ENCODE data around the gene CAMK1G.

CAMK1G gene

DNA sequence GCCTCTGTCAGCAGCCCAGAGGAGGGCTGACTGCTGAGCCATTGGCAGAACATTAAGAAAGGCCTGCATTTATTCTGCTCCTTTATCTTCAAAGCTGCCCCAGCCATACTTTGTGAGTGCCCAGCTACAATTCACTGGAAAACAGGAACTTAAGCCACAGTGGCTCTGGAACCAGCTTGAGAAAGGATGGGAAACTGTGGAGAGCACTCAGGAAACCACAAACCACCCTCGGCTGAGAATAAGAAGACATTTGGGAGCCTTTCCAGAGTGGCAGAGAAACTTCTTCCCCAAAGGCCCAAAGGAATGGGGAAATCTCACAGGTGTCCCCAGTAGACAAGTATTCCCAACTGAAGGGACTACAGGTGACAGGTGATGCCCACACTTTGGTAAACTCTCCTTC lies 66.9 kb downstream of the CAMK1G start:
- DNase-seq (ENCODE audit: low read depth) = peak; percentile 22
- H3K4me3 ChIP-seq (ENCODE audit: low read depth, low read length) = no peak overlapping the region
- in situ Hi-C loops (cut with HindIII; ENCODE audit: low sequenced_read_pairs) = no loop called here
- TF ChIP-seq, protein P1, sequence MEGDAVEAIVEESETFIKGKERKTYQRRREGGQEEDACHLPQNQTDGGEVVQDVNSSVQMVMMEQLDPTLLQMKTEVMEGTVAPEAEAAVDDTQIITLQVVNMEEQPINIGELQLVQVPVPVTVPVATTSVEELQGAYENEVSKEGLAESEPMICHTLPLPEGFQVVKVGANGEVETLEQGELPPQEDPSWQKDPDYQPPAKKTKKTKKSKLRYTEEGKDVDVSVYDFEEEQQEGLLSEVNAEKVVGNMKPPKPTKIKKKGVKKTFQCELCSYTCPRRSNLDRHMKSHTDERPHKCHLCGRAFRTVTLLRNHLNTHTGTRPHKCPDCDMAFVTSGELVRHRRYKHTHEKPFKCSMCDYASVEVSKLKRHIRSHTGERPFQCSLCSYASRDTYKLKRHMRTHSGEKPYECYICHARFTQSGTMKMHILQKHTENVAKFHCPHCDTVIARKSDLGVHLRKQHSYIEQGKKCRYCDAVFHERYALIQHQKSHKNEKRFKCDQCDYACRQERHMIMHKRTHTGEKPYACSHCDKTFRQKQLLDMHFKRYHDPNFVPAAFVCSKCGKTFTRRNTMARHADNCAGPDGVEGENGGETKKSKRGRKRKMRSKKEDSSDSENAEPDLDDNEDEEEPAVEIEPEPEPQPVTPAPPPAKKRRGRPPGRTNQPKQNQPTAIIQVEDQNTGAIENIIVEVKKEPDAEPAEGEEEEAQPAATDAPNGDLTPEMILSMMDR (IDR thresholded peaks at IDR 0.05; ENCODE audit: low read depth, low read length, missing control alignments) = no peak

DNA sequence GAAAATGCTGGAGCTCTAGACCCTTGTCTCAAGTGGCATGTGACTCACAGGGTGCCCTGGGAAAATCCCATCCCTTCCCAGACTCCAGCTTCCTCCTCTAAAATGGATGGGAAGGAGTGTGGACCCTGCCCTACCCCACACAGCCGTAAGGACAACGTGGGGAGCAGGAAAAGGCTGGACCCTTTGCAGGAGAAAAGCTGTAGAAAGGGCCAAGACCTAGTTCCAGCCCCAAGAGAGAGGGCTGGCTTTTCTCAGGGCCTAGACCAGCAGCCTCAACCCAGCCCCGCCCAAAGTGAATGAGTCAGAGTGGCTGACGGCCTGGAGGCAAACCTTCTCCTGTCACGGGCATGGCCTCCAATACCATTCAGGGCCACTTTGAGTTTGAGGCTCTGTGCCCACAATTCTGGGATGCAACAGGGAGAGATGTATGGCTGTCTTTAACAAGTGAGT lies 67.6 kb downstream of the CAMK1G start:
- H3K4me3 ChIP-seq (ENCODE audit: low read depth, low read length) = no peak overlapping the region
- no peak for DNase-seq (ENCODE audit: low read depth)
- TF ChIP-seq, protein P1 (IDR thresholded peaks at IDR 0.05; ENCODE audit: low read depth, low read length, missing control alignments) = no peak
- in situ Hi-C loops (cut with HindIII; ENCODE audit: low sequenced_read_pairs) = no loop called here

DNA sequence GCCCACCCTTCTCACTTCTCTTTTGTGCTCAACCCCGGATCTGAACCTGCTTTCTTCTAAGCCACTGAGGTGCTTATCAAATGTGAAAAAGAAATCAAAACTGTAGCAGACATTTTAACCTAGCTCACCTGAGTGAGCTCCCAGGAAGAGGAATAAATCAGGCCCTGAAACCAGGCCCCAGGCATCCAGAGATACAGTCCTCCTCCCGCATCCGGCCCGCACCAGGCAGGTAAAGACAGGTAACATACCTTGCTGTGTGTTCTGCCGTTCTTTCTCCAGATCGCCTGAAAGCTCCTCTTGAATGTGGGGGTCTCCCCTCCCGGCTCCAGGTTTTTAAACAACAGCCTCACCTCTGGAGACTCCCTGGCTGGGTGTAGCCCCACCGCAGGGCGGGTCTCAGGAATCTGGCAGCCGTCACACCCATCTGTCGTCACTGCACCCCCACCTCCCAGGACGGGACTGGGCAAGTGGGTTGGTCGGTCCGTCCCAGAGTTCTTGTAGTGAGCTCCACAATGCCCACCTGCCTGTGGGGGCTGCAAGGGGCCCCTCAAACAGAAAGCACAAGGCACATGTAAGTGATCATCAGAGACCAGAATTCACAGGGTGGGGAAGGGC lies 68.7 kb downstream of the CAMK1G start, which contains the start of gene LAMB3:
Gene LAMB3, minus strand, starts transcription at position 305 of the 615 bp plus-strand sequence. CDS start 1,481 bp downstream, outside the sequence.
- in situ Hi-C loops (cut with HindIII; ENCODE audit: low sequenced_read_pairs) = no loop called here
- TF ChIP-seq, protein P1 (IDR thresholded peaks at IDR 0.05; ENCODE audit: low read depth, low read length, missing control alignments) = no peak
- H3K4me3 ChIP-seq (ENCODE audit: low read depth, low read length) = no peak within 1 kb of the TSS
- DNase-seq (ENCODE audit: low read depth) = no peak

DNA sequence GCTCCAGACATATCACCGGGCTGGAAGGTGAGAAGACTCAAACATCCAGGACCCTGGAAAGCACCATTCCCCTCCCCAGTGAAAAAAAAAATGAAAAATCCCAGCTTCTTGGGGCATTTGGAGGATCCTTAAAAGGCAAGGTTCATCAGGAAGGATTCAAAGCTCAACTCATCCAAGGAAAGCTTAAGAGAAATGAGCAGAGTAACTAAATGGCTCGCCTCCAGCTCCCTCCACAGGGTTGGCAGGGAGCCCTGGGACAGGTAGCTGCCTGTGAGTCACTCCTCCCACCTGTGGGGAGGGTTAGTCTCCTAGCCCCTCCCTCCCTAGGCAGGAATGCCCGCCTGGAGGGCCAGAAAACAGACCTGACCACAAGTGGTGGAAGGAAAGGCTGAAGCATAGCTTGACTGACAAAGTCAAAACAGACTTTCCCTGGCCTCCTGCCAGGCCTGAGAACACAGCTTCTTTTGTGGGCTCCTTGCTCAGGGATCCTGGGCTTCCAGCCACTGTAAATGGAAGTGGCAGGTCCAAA lies 69.4 kb downstream of the CAMK1G start:
- peak; percentile 62 for DNase-seq (ENCODE audit: low read depth)
- in situ Hi-C loops (cut with HindIII; ENCODE audit: low sequenced_read_pairs) = no loop called here
- no peak overlapping the region for H3K4me3 ChIP-seq (ENCODE audit: low read depth, low read length)
- TF ChIP-seq, protein P1 (IDR thresholded peaks at IDR 0.05; ENCODE audit: low read depth, low read length, missing control alignments) = no peak

DNA sequence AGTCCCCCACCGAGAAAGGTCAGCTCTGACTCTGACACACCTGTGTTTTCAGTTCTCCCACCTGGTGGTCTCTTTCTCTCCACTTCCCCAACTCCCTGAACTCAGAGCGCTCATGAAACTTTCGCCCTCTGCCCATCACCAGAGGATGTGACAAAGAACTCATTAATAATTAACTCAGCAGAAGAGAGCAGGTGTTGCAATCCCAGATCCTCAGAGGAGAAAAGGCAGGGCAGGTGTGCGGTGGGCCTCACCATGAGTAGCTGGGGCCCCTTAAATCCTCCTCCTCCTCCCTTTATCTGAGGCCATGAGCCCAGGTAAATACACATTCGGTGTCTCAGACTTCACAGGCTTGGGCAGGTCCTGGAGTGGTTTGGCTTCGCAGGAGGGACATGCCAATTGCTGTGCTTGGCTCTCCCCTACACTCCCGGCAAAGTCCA lies 70.4 kb downstream of the CAMK1G start:
- in situ Hi-C loops (cut with HindIII; ENCODE audit: low sequenced_read_pairs) = no loop called here
- no peak for DNase-seq (ENCODE audit: low read depth)
- TF ChIP-seq, protein P1 (IDR thresholded peaks at IDR 0.05; ENCODE audit: low read depth, low read length, missing control alignments) = no peak
- H3K4me3 ChIP-seq (ENCODE audit: low read depth, low read length) = no peak overlapping the region

DNA sequence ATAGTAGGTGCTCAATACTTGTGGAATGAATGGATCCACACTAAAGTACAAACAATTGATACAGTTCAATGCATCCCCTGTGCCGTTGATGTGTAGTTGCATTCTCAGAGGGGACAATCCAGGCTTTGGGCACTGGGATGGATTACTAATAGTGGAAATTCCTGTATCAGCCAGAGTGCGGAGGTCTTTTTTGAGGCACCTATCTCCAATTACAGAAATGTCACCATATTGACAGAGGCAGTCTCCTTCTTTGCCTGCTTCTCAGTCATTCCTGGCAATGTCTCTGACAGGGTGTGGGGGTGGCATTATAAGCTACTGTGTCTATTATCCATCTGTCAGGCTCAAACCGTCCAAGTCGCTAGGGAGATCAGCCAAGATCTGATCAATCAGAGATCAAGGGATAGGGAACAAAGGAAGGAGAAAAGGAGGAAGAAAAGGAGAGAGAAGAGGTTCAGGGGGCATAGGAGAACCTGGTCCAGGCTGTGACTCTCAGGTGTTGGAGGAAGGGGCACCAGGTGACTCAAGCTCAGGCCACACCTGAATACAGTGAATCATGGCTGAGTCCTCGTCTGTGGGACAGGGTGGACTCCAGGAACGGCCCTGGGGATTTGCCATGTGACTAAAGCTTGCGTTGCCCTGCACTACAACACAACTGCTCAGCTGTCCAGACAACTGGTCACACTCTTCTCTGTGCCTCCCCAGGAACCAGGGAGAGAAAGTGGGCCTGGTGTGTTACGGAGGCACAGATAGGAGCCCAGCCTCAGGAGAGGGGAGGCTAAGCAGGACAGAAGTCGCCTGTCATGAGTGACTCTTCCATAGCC lies 72.1 kb downstream of the CAMK1G start:
- H3K4me3 ChIP-seq (ENCODE audit: low read depth, low read length) = no peak overlapping the region
- TF ChIP-seq, protein P1 (IDR thresholded peaks at IDR 0.05; ENCODE audit: low read depth, low read length, missing control alignments) = no peak
- no peak for DNase-seq (ENCODE audit: low read depth)
- in situ Hi-C loops (cut with HindIII; ENCODE audit: low sequenced_read_pairs) = no loop called here
